NCI-H187 (cell line): ENCODE results near the gene NUP62CL.
"Not testable (repeated sequence)": the region's sequence is repeated elsewhere in the genome, so short reads cannot be mapped to it uniquely, and the experiment has no call there.

Source experiments
- DNase-seq, 2 experiments: peaks; one replicate each; lab custom pipeline; 2025; lab: John Stamatoyannopoulos, UW

The NUP62CL gene, protein sequence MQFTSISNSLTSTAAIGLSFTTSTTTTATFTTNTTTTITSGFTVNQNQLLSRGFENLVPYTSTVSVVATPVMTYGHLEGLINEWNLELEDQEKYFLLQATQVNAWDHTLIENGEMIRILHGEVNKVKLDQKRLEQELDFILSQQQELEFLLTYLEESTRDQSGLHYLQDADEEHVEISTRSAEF

DNA sequence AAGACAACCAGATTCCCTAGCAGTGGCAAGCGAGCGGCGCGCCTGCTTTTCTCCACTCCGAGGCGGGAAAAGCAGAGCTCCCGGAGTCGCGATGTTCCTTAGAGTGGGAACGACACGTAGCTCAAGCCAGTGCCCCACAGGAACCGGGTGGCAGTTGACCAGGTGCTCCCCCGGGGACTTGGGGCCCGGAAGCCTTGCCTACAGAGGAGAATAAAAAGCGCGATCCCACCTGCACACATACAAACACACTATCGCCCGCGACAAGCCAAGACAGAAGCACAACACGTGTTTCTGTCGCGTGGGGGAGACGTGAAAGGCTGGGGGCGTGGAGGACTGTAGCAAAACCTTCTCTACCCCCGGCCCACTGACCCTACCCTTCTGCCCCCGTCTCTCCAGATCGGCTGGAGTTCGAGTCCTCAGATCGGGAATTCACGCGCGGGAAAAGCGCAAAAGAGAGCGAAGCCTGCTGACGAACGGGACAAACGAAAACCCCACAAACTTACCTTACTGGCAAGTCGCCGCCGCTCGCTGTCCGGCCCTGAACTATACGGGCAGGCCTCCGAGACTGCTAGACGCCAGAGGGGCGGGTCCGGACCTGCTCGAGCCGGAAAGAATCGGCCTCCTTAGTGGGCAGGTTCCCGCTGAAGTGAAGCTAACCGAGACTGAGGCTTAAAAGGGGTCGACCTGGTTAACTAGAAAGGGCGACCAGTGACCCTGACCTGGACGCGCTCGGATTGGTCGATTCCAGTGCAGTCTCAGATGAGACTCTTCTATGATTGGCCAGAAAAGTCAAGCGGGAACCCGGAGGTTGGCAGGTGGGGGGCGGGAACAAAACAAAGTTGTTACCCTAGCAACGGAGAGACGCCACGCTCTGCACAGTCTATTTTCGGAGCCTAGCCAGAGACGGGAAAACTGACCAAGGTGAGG is at the start of gene NUP62CL, which contains the start of gene DNAAF6:
Gene NUP62CL, minus strand, starts transcription at position 664 of the 927 bp plus-strand sequence. CDS start 31,287 bp downstream, outside the sequence.
Gene DNAAF6, plus strand, starts transcription at position 842 of the 927 bp plus-strand sequence. CDS start 6,265 bp downstream, outside the sequence.
- peak; percentile 46 to 55 for DNase-seq

DNA sequence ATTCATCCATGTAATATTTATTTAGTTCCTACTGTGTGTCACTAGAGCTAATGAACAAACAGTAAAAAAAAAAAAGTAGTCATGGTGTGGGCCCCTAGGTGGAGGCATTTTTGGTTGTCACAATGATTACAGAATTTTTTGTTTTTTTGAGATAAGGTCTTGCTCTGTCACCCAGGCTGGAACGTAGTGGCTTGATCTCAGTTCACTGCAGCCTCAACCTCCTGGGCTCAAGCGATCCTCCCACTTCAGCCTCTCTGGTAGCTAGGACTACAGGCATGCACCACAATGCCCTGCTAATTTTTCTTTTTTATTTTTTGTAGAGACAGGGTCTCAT is 22.2 kb upstream of the NUP62CL start:
- no peak for DNase-seq

DNA sequence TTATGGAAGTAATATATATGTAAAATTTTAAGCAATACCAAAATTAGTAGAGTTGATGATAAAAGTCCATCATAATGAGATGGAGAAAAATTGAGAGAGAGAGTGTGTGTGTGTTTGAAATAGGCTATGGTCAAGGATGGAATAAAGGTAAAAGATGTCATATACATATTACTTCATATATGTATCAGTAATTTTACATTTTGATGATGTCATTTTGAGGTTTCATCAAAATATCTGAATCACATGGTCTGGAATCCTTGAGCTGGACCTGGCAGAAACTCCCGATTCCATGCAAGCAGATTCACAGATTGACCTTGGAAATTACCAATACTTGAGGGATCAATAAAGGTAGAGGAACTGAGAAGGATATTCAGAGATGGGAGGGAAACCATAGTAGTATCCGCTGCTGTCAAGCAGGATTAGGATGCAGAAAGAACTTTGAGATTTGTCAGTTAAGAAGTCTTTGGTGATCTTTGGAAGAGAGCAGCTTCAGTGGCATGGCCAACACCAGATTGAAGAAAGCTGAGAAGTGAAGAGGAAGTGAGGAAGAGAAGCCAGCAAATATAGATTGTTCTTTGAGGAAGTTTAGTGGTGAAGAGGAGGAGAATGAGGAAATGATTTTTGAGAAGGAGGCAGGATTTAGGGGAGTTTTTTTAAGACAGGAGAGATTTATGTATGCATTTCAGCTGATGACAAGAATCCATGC is 21.7 kb upstream of the NUP62CL start:
- DNase-seq: no peak

DNA sequence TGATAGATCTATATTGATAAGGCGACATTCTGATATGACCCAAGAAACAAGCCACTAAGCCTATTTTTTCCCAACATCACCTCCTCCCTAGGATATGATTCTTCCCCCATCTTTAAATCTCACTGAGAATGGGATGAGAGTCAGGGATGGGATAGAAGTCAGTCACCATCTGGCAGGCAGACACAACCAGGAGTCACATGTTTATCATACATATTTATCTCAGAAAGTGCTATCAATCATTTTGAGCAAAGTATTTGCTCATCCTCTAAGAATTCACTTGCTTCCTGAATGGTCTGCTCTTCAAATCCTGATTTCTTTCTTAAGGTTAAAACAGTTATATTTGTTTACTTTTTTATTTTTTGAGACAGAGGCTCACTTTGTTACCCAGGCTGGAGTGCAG is 20.5 kb upstream of the NUP62CL start:
- no peak for DNase-seq

DNA sequence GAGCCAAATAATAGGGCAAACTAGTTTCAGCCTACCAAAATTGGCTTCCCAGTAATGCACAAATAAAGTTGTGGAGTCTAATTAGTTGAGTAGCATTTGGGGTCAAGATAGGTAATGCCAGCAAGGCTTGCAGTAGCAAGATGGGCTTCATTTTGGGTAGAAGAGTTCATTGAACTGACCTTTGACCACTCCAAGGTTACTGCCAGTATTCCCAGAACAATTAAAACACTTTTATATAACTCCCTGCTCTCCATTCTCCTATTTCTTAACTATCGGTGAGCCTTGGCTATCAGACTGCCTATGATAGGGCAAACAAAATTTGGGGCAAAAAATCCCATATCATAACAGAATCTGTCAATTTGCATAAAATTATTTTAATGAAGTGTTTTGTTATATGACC is 7.2 kb upstream of the NUP62CL start:
- DNase-seq: no peak

DNA sequence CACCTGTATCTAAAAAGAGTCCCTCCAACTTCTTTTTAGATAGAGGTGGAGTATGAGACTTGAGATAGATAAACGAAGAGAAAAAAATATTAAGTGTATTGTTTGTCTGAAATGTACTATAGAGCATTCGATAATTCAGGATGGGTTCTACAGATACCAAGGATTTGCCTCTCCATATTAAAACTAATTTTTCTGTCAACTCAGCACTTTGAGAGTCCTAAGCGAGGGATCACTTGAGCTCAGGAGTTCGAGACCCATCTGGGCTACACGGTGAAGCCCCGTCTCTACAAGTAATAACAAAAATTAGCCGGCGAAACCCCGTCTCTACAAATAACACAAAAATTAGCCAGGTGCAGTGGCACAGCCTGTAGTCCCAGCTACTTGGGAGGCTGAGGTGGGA is 1.7 kb upstream of the NUP62CL start:
- no peak for DNase-seq

DNA sequence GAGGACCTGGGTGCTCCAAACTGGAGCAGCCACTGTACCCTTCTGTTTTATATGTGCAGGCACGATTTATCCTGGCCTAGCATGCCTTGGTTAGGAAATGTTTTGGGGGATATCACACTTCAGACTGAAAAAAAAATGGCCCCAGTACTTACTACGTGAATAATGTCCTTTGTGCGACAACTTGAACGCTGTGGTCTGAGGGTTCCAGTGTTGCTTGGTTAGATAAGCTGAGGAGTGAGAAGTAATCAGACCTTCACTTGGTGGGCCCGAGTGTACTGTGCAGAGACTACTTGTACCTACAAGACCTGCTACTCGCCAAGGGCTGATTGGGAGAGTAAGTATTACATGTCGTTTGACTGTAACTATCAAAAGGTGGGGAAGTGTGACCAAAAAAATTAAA is 856 bp upstream of the NUP62CL start:
- no peak for DNase-seq

DNA sequence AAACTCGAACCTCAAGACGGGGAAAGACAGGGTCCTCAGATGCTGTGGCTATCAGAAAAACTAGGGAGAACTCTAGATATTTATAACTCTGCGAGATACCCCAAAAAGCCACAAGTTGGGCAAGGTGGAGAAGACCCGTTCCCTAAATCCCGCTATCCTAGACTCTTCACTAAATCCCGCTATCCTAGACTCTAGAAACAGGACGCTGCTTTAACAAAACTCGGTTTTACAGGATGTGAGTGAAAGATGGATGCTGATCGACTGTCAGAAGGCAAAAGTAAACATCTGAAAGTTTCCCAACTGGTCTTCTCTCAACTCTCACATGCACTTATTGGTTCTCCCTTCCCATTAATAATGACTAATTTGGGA is 448 bp upstream of the NUP62CL start:
- DNase-seq: no peak

DNA sequence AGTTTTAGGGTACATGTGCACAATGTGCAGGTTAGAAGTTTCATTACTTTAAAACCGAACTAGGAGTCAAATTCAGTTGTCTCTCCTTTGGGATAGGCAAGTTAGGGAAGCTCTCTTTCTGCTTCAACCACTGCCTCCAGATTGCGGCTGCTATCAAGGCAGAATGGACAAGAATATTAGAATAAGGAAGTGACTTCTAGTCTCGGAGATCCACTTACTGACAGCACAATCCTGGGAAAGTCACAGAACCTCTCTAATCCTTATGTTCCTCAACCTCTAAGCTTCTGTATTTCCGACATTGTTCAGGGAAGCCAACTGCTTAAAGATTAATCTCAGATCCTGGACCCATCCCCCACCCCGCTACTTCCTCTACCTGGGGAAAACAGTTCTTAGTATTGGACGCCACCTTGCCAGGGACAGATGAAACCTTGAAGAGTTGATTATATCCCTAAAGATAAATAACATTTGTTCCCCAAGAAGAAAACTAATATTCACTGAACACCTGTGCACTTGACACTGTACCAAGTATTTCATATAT is 2.1 kb downstream of the NUP62CL start:
- no peak for DNase-seq

DNA sequence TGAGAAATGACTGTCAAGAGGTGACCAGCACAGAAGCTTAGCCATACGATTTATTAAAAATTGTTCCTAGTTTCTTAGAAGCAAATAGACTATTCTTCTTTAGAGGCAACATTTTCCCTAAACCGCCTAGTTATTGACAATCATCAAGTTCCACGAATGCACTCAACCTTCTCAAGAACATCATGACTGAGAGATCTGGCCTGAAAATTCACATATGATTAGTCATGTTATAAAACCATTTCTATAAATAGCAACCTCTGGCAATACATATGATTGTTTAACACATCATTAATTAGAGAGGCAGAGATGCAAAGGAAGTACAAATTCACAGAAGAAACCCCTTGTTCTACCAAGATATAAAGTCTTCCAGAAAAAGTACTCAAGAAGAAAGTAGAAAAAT is 6.7 kb downstream of the NUP62CL start:
- DNase-seq: no peak

DNA sequence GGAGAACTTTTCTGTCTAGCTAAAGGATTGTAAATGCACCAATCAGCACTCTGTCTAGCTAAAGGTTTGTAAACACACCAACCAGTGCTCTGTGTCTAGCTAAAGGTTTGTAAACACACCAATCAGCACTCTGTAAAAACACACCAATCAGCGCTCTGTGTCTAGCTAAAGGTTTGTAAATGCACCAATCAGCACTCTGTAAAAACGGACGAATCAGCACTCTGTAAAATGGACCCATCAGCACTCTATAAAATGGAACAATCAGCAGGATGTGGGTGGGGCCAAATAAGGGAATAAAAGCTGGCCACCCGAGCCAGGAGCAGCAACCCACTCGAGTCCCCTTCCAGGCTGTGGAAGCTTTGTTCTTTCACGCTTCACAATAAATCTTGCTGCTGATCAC is 8.2 kb downstream of the NUP62CL start:
- DNase-seq: not testable (repeated sequence)

DNA sequence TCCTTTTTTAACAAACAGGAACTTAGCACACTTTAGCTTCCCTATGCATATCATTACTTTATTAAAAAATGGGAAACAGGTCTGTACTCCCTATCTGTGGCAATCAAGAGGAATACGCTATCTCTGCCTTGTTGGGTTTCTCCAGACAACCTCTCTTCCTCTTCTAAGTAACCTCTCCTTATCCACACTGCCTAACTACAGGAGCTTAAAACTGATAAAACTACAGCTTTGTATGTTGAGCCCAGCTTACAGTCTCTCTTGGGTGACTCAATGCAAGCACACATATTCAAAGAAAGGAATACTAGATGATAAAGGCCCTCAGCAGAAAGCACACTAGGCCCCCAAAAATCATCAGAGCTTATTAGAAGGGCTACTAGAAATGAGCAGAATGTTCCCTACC is 8.9 kb downstream of the NUP62CL start:
- DNase-seq: no peak

DNA sequence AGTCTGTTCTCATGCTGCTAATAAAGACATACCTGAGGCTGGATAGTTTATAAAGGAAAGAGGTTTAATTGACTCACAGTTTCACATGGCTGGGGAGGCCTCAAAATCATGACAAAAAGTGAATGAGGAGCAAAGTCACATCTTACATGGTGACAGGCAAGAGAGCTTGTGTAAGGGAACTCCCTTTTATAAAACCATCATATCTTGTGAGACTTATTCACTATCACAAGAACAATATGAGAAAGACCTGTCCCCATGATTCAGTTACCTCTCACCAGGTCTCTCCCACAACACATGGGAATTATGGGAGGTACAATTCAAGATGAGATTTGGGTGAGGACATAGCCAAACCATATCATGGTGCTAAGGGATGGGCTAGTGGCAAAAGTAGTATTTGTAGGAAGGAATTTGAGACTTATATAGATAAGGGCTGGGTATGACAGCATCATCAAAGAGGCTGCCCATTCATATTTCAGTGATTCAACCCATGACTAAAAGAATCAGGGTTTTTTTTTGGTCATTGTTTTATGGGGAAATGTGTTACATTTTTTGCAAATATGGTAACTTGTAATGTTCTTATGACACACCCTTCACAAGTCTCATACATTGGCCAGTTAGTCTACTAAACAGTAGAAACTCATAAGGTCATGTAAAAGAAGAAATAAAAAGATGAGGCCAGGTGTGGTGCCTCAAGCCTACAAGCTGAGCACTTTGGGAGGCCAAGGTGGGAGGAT is 34.7 kb downstream of the NUP62CL start:
- DNase-seq: no peak

DNA sequence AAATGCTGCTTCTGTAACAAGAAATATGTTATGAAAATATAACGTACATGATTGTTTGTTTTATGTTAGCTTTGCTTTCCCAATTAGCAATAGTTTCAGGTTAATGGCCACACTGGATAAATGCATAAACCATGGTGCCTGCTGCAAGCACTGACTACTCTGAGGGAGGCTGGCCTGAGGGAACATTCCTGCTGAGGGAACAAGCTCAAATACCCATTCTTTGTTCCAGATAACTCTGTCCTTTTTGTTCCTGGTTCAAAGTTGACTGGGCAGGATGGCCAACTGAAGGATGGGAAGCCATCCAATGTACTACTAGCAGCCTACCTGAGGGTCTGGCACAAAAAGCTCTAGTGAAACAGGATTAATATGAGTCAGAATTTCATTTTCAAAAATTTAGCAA is 37.5 kb downstream of the NUP62CL start:
- DNase-seq: no peak

DNA sequence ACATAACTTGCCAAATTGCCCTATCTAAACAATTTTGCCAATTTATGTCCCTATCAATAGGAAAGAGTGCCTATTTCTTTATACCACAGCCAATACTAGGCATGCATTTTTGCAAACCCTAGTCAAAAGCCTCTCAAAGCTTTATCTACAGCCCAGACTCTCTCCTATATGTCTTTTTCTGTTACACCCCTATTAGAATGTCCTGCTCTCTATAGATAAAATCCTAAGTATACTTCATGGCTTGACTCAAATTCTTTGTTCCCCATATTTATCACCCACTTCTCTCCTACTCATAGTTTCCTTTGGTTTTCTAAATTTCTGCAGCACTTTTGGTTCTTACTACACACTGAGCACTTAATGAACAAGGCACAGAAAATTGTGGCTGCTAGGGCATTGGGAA is 38.0 kb downstream of the NUP62CL start:
- DNase-seq: no peak

DNA sequence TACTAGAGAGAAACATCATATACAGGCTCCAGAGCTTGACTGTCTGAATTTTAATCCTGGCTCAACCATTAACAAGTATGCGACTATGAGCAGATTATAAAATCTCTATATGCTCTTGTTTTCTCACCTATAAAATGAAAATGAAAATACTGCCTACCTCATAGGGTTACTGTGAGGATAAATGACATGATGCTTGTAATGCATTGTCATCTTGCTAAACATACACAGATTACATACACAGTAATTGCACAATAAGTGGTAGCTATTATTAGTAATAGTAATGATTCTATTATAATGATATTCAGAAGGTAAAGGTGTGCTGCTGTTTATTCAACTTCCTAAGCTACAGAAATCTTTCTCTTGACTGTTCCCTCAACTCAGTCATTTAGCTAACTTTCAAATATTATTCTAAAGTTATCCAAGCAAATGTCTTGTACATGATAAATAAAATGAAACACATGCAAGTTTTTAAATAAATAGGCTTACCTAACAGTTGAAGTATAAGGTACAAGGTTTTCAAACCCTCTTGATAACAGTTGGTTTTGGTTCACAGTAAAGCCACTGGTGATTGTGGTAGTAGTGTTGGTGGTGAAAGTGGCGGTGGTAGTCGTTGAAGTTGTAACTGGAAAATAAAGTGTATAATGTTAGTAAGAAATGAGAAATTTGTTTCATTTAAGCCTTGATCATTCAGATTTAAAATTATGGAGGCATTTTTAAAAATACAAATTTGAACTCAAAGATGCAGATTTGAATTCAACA is 38.9 kb downstream of the NUP62CL start:
- no peak for DNase-seq

DNA sequence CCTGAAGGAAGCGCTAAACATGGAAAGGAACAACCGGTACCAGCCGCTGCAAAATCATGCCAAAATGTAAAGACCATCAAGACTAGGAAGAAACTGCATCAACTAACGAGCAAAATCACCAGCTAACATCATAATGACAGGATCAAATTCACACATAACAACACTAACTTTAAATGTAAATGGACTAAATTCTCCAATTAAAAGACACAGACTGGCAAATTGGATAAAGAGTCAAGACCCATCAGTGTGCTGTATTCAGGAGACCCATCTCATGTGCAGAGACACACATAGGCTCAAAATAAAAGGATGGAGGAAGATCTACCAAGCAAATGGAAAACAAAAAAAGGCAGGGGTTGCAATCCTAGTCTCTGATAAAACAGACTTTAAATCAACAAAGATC is 48.6 kb downstream of the NUP62CL start:
- not testable (repeated sequence) for DNase-seq

DNA sequence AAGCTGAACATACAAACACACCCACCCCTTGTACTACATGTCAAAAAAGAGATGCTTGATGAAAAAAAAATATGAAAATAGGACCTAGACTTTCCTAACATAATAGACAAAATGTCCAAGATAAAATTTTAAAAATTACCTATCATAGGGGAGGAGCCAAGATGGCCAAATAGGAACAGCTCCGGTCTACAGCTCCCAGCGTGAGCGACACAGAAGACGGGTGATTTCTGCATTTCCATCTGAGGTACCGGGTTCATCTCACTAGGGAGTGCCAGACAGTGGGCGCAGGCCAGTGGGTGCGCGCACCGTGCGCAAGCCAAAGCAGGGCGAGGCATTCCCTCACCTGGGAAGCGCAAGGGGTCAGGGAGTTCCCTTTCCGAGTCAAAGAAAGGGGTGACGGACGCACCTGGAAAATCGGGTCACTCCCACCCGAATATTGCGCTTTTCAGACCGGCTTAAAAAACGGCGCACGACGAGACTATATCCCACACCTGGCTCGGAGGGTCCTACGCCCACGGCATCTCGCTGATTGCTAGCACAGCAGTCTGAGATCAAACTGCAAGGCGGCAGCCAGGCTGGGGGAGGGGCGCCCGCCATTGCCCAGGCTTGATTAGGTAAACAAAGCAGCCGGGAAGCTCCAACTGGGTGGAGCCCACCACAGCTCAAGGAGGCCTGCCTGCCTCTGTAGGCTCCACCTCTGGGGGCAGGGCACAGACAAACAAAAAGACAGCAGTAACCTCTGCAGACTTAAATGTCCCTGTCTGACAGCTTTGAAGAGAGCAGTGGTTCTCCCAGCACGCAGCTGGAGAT is 50.4 kb downstream of the NUP62CL start:
- DNase-seq: not testable (repeated sequence)

DNA sequence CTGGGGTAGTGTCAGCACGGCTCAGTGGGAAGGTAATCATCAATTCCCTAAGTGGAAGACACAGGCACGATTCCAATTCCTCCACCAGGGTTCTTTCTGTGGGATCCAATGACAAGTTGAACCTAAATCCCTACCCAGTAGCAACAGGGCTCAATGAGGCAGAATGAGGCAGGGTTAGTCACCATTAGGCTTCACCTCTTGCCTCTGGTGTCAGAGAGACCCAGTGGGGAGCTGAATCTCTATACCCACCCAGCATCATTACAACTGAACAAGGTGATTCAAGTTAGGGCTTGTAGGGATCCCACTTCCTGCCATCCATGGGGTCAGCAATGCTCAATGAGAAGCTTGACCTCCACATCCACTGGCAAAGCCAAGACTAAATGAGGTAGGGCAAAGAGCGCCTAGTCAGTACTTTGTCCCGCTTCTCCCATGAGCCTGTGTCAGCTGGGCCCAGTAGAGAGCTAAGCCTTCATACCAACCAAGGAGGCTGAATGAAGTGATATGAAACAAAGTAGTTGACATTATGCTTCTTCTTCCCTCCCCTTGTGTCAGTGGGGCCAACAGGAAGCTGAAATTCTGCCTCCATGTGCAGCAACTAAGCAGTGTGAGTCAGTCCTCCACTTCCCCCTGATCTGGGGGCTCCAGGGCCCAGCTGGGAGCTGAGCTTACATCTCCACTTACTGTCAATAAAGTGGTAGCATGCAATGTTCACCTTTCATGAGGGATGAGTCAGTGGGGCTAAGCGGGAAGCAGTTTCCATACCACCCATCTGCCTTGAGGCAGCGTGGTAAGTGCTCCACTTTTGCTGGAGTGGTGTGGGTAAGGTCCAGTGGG is 51.2 kb downstream of the NUP62CL start:
- DNase-seq: no peak
